Bronchial epithelial cell (primary cell): ENCODE measurements around the gene EFCAB6. TPM values are rescaled to one million over a fixed set of nuclear protein-coding genes. Genes with fewer than 3 reads are reported as not detected.

ENCODE experiments used
- DNase-seq: peaks from one replicate; pipeline ENCODE4 v3.0.0-alpha.2; 2010; ENCODE audit warnings: low read depth
- FAIRE-seq: peaks from 2 replicates; lab custom pipeline; 2011; peaks lifted over from hg19 to GRCh38; lab: Jason Lieb, UNC
- H3K27me3 ChIP-seq: 2 replicates; pipeline ENCODE4 v1.5.1; 2011; ENCODE audit warnings: low read length; ENCODE audit not compliant: control insufficient read depth, insufficient read depth
- H3K36me3 ChIP-seq: 2 replicates; pipeline ENCODE4 v1.5.1; 2011; ENCODE audit warnings: low read length; ENCODE audit not compliant: control insufficient read depth, insufficient read depth
- H3K4me3 ChIP-seq: 2 replicates; pipeline ENCODE4 v1.5.1; 2011; ENCODE audit warnings: mild to moderate bottlenecking, low read depth, low read length, control low read depth
- CTCF ChIP-seq: IDR thresholded peaks from 2 replicates; pipeline ENCODE4 v1.5.1; 2011; ENCODE audit warnings: mild to moderate bottlenecking, moderate library complexity, low read length, control low read depth, inconsistent platforms; ENCODE audit not compliant: insufficient read depth, severe bottlenecking
- total RNA-seq: library from RNA; depleted of rRNA; stranded (reverse); fragments of >200 nt; gene quantifications from 2 replicates; pipeline ENCODE4 v1.2.1, GENCODE V29; 2014

Gene EFCAB6
- total RNA-seq, 1 donor from 2014 or later: 0.26 TPM

GRCh38 chr22:43800970-43801369 is 11.1 kb downstream of the EFCAB6 start:
- Histone ChIP-seq H3K27me3 (no peaks in the 10 kb centered on the region), H3K4me3 (no peak overlapping the region), H3K36me3 (no peaks in the 10 kb centered on the region)
- no peak for TF ChIP-seq CTCF
- FAIRE-seq (no peak), DNase-seq (no peak)

- no peaks in the 10 kb centered on the region for H3K36me3 ChIP-seq
- no peak for TF ChIP-seq CTCF
- DNase-seq: no peak
- H3K4me3 ChIP-seq: no peak overlapping the region
- FAIRE-seq: no peak
- no peaks in the 10 kb centered on the region for H3K27me3 ChIP-seq
These were observed 13.6 kb downstream of the EFCAB6 start for GRCh38 chr22:43798492-43798891.

- Histone ChIP-seq H3K36me3 (no peaks in the 10 kb centered on the region), H3K4me3 (no peak overlapping the region), H3K27me3 (no peaks in the 10 kb centered on the region)
- peak; percentile 60 for TF ChIP-seq CTCF
- DNase-seq (peak; percentile 35), FAIRE-seq (no peak)
These were observed 15.5 kb downstream of the EFCAB6 start for GRCh38 chr22:43796567-43796966.

GRCh38 chr22:43795320-43795719 is 16.8 kb downstream of the EFCAB6 start:
- no peak for FAIRE-seq
- no peaks in the 10 kb centered on the region for H3K27me3 ChIP-seq
- H3K4me3 ChIP-seq: no peak overlapping the region
- H3K36me3 ChIP-seq: no peaks in the 10 kb centered on the region
- DNase-seq: no peak
- TF ChIP-seq CTCF: no peak

GRCh38 chr22:43792905-43793304 is 19.2 kb downstream of the EFCAB6 start:
- Histone ChIP-seq H3K36me3 (no peaks in the 10 kb centered on the region), H3K4me3 (no peak overlapping the region), H3K27me3 (no peaks in the 10 kb centered on the region)
- no peak for TF ChIP-seq CTCF
- DNase-seq: no peak
- FAIRE-seq: no peak

- no peak for TF ChIP-seq CTCF
- DNase-seq (peak; percentile 89), FAIRE-seq (no peak)
- Histone ChIP-seq H3K36me3 (no peaks in the 10 kb centered on the region), H3K4me3 (no peak overlapping the region), H3K27me3 (no peaks in the 10 kb centered on the region)
These were observed 22.7 kb downstream of the EFCAB6 start for GRCh38 chr22:43789452-43789851.
